ENCODE data around the gene SIT1. TPM values are rescaled to one million over a fixed set of nuclear protein-coding genes. Genes with fewer than 3 reads are reported as not detected.

Gene SIT1
- total RNA-seq, 3 donors from 2014 or later (not counting 1 experiment from before 2014, with no cell fraction given) = 1.2 to 1.4 TPM; not detected in 1

- Mint-ChIP-seq H3K27me3 (ENCODE audit: low read depth in 2 of 2) (peaks cover 0 to 3% of the 10 kb centered on the region in 2 donors), H3K9me3 (no peaks in the 10 kb centered on the region), H3K4me1 (peaks cover 5 to 10% of the 10 kb centered on the region in 2 donors), H3K27ac (no peak overlapping the region), H3K36me3 (no peaks in the 10 kb centered on the region), H3K4me3 (no peak overlapping the region)
- intact Hi-C loops (cut with micrococcal nuclease) = no loop called here
- no peak for DNase-seq
- Histone ChIP-seq H3K36me3 (ENCODE audit: control insufficient read depth, insufficient read depth, low read length) (peaks cover 4% of the 10 kb centered on the region), H3K4me1 (ENCODE audit: control insufficient read depth, insufficient read depth, low read length) (peaks cover 9% of the 10 kb centered on the region), H3K4me3 (ENCODE audit: low read length) (no peak overlapping the region), H3K27ac (ENCODE audit: low read length) (no peak overlapping the region), H3K27me3 (ENCODE audit: control insufficient read depth, insufficient read depth, low read length) (peaks cover 8% of the 10 kb centered on the region), H3K9me3 (ENCODE audit: control insufficient read depth, insufficient read depth, low read length) (no peaks in the 10 kb centered on the region)
- 78% methylated on average over 14 of the region's 15 CpGs for WGBS (ENCODE audit: insufficient coverage)
- TF ChIP-seq, protein P1, sequence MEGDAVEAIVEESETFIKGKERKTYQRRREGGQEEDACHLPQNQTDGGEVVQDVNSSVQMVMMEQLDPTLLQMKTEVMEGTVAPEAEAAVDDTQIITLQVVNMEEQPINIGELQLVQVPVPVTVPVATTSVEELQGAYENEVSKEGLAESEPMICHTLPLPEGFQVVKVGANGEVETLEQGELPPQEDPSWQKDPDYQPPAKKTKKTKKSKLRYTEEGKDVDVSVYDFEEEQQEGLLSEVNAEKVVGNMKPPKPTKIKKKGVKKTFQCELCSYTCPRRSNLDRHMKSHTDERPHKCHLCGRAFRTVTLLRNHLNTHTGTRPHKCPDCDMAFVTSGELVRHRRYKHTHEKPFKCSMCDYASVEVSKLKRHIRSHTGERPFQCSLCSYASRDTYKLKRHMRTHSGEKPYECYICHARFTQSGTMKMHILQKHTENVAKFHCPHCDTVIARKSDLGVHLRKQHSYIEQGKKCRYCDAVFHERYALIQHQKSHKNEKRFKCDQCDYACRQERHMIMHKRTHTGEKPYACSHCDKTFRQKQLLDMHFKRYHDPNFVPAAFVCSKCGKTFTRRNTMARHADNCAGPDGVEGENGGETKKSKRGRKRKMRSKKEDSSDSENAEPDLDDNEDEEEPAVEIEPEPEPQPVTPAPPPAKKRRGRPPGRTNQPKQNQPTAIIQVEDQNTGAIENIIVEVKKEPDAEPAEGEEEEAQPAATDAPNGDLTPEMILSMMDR (IDR thresholded peaks at IDR 0.05) = no peak
- ATAC-seq = no peak
Observed at GRCh38 chr9:35680331-35681105, 29.8 kb upstream of the SIT1 start.

DNA sequence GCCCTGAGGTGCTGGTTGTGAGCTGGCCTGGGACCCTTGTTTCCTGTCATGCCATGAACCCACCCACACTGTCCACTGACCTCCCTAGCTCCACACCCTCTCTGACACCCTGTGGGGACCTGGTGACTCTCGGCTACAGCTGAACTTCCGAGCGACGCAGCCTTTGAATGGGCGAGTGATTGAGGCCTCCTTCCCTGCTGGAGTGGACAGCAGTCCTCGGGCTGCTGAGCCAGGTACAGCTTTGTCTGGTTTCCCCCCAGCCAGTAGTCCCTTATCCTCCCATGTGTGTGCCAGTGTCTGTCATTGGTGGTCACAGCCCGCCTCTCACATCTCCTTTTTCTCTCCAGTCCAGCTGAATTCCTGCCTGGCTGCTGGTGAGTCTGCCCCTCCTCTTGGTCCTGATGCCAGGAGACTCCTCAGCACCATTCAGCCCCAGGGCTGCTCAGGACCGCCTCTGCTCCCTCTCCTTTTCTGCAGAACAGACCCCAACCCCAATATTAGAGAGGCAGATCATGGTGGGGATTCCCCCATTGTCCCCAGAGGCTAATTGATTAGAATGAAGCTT lies 29.1 kb upstream of the SIT1 start:
- WGBS (ENCODE audit: insufficient coverage) = 94% methylated on average over 7 of the region's 8 CpGs
- TF ChIP-seq, protein P1 (IDR thresholded peaks at IDR 0.05) = no peak
- H3K4me1 ChIP-seq (ENCODE audit: control insufficient read depth, insufficient read depth, low read length) = peaks cover 14% of the 10 kb centered on the region
- no peak overlapping the region for H3K27ac ChIP-seq (ENCODE audit: low read length)
- Mint-ChIP-seq H3K36me3 (no peaks in the 10 kb centered on the region), H3K27me3 (ENCODE audit: low read depth in 2 of 2) (peaks cover 1 to 3% of the 10 kb centered on the region in 2 donors), H3K4me3 (no peak overlapping the region), H3K27ac (no peak overlapping the region), H3K9me3 (no peaks in the 10 kb centered on the region), H3K4me1 (peaks cover 5 to 11% of the 10 kb centered on the region in 2 donors)
- H3K36me3 ChIP-seq (ENCODE audit: control insufficient read depth, insufficient read depth, low read length) = no peaks in the 10 kb centered on the region
- H3K4me3 ChIP-seq (ENCODE audit: low read length) = no peak overlapping the region
- H3K9me3 ChIP-seq (ENCODE audit: control insufficient read depth, insufficient read depth, low read length) = no peaks in the 10 kb centered on the region
- intact Hi-C loops (cut with micrococcal nuclease) = no loop called here
- H3K27me3 ChIP-seq (ENCODE audit: control insufficient read depth, insufficient read depth, low read length) = peaks cover 8% of the 10 kb centered on the region
- ATAC-seq (no peak), DNase-seq (no peak)

DNA sequence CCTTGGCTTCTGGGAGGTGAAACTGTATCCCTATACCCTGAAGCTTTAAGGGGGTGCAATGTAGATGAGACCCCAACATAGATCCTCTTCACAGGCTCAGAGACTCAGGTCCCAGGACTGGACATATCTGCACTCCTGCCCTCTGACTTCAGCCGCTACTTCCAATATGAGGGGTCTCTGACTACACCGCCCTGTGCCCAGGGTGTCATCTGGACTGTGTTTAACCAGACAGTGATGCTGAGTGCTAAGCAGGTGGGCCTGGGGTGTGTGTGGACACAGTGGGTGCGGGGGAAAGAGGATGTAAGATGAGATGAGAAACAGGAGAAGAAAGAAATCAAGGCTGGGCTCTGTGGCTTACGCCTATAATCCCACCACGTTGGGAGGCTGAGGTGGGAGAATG lies 28.4 kb upstream of the SIT1 start:
- Histone ChIP-seq H3K27ac (ENCODE audit: low read length) (no peak overlapping the region), H3K4me3 (ENCODE audit: low read length) (no peak overlapping the region), H3K27me3 (ENCODE audit: control insufficient read depth, insufficient read depth, low read length) (peaks cover 8% of the 10 kb centered on the region), H3K4me1 (ENCODE audit: control insufficient read depth, insufficient read depth, low read length) (peaks cover 14% of the 10 kb centered on the region), H3K36me3 (ENCODE audit: control insufficient read depth, insufficient read depth, low read length) (no peaks in the 10 kb centered on the region), H3K9me3 (ENCODE audit: control insufficient read depth, insufficient read depth, low read length) (no peaks in the 10 kb centered on the region)
- H3K9me3 Mint-ChIP-seq = no peaks in the 10 kb centered on the region
- DNase-seq (no peak), ATAC-seq (no peak)
- no peak overlapping the region for H3K27ac Mint-ChIP-seq
- H3K27me3 Mint-ChIP-seq (ENCODE audit: low read depth in 2 of 2) = peaks cover 9 to 10% of the 10 kb centered on the region in 2 donors
- H3K36me3 Mint-ChIP-seq = no peaks in the 10 kb centered on the region
- WGBS (ENCODE audit: insufficient coverage) = 98% methylated on average over 3 of the region's 5 CpGs
- TF ChIP-seq, protein P1 (IDR thresholded peaks at IDR 0.05) = no peak
- peaks cover 5 to 19% of the 10 kb centered on the region in 2 donors for H3K4me1 Mint-ChIP-seq
- H3K4me3 Mint-ChIP-seq = no peak overlapping the region
- intact Hi-C loops (cut with micrococcal nuclease) = no loop called here

Measured in natural killer cell (primary cell).